ENCODE results near the gene USP51.

DNA sequence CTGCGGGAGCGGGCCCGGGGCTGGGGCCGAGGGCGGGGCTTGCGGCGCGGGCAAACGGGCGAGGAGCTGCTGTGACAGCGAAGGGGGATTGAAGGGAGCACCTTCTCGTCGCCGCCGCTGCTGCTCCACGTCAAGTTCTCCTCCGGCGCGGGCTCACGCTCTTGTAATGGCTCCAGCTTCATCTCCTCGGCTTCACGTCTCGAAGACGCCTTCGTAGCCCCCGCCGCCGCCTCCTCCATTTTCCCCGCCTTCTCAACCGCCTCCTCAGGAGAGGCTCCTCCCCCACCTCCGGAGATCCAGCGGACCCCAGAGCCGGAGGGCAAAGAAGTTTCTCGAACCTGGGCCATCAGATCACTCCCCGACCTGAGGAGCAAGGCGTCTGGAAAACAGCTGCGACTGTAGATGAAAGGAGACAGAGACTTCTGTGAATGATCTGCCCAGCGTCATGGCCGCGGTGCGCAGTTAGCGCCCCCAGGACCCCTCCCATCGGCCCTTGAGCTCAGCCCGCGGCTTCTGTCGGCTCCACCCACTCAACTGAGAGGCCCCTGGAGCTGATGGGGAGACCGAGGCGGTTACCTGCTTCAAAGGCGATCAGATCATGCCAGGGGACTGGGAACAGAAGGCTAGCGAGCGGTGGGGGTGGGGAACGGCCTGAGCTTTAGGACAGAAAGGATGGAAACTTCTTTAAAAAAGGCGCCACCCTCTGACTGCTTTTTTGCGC lies 895 bp downstream of the USP51 start:
- TF ChIP-seq, protein P1, sequence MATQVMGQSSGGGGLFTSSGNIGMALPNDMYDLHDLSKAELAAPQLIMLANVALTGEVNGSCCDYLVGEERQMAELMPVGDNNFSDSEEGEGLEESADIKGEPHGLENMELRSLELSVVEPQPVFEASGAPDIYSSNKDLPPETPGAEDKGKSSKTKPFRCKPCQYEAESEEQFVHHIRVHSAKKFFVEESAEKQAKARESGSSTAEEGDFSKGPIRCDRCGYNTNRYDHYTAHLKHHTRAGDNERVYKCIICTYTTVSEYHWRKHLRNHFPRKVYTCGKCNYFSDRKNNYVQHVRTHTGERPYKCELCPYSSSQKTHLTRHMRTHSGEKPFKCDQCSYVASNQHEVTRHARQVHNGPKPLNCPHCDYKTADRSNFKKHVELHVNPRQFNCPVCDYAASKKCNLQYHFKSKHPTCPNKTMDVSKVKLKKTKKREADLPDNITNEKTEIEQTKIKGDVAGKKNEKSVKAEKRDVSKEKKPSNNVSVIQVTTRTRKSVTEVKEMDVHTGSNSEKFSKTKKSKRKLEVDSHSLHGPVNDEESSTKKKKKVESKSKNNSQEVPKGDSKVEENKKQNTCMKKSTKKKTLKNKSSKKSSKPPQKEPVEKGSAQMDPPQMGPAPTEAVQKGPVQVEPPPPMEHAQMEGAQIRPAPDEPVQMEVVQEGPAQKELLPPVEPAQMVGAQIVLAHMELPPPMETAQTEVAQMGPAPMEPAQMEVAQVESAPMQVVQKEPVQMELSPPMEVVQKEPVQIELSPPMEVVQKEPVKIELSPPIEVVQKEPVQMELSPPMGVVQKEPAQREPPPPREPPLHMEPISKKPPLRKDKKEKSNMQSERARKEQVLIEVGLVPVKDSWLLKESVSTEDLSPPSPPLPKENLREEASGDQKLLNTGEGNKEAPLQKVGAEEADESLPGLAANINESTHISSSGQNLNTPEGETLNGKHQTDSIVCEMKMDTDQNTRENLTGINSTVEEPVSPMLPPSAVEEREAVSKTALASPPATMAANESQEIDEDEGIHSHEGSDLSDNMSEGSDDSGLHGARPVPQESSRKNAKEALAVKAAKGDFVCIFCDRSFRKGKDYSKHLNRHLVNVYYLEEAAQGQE (IDR thresholded peaks at IDR 0.05; ENCODE audit: low read depth), result no peak
- TF ChIP-seq POLR2A (IDR thresholded peaks at IDR 0.05; ENCODE audit: borderline replicate concordance, extremely low read depth, insufficient read depth, insufficient read length), result no peak
- TF ChIP-seq SRF (IDR thresholded peaks at IDR 0.05; ENCODE audit: low read depth), result no peak
- TF ChIP-seq, protein P2, sequence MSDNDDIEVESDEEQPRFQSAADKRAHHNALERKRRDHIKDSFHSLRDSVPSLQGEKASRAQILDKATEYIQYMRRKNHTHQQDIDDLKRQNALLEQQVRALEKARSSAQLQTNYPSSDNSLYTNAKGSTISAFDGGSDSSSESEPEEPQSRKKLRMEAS (IDR thresholded peaks at IDR 0.05), result no peak
- TF ChIP-seq, protein P3, sequence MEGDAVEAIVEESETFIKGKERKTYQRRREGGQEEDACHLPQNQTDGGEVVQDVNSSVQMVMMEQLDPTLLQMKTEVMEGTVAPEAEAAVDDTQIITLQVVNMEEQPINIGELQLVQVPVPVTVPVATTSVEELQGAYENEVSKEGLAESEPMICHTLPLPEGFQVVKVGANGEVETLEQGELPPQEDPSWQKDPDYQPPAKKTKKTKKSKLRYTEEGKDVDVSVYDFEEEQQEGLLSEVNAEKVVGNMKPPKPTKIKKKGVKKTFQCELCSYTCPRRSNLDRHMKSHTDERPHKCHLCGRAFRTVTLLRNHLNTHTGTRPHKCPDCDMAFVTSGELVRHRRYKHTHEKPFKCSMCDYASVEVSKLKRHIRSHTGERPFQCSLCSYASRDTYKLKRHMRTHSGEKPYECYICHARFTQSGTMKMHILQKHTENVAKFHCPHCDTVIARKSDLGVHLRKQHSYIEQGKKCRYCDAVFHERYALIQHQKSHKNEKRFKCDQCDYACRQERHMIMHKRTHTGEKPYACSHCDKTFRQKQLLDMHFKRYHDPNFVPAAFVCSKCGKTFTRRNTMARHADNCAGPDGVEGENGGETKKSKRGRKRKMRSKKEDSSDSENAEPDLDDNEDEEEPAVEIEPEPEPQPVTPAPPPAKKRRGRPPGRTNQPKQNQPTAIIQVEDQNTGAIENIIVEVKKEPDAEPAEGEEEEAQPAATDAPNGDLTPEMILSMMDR (IDR thresholded peaks at IDR 0.05 in 2 of 3, conservative IDR thresholded peaks at IDR 0.05 in 1 of 3; ENCODE audit: borderline replicate concordance in 1 of 3, insufficient read depth in 1 of 3, low read depth in 2 of 3, low read length in 2 of 3), result no peak
- TF ChIP-seq EZH2 (IDR thresholded peaks at IDR 0.05), result no peak
- TF ChIP-seq POLR2AphosphoS5 (IDR thresholded peaks at IDR 0.05; ENCODE audit: low read depth, low read length), result no peak
